Right atrium auricular region (tissue), 2 donors: Measurements from ENCODE around the gene RSF1. TPM values are rescaled to one million over a fixed set of nuclear protein-coding genes. Genes with fewer than 3 reads are reported as not detected.
A peak's percentile ranks its signal among the peaks of the same experiment; 100 is the strongest.
"Not testable (repeated sequence)": the region's sequence is repeated elsewhere in the genome, so short reads cannot be mapped to it uniquely, and the experiment has no call there.

Experiments
- DNase-seq: peaks from one replicate; pipeline ENCODE4 v3.0.0-alpha.2; 2019; ENCODE audit warnings: low spot score
- H3K27ac ChIP-seq, 2 donors: fragments of 200-600 bp; sonication (generic); 1 replicate in 1 of 2; 2 replicates in 1 of 2; pipeline ENCODE4 v1.5.1; 2016 to 2019
- H3K27me3 ChIP-seq, 2 donors: fragments of 200-600 bp; sonication (generic); one replicate each; pipeline versions ENCODE4 v1.5.1 to v1.6.0; 2017 to 2019
- H3K36me3 ChIP-seq: fragments of 200-600 bp; sonication (generic); one replicate; pipeline ENCODE4 v1.5.1; 2016
- H3K4me1 ChIP-seq, 2 donors: fragments of 200-600 bp; sonication (generic); one replicate each; pipeline versions ENCODE4 v1.5.1 to v1.6.0; 2017 to 2019
- H3K4me3 ChIP-seq, 2 donors: fragments of 200-600 bp; sonication (generic); 1 replicate in 1 of 2; 2 replicates in 1 of 2; pipeline ENCODE4 v1.5.1; 2017 to 2019; ENCODE audit warnings: mild to moderate bottlenecking in 1 of 2, moderate library complexity in 1 of 2
- H3K9me3 ChIP-seq, 2 donors: fragments of 200-600 bp; sonication (generic); one replicate each; pipeline ENCODE4 v1.5.1; 2019
- total RNA-seq, 2 donors: library from RNA; depleted of rRNA; stranded (reverse); fragments of >200 nt; gene quantifications; one replicate each; pipeline ENCODE4 v1.1.0, GENCODE V29; 2016
- TF ChIP-seq, protein P1 (sequence below), 2 donors: fragments of 200-600 bp; sonication (generic); IDR thresholded peaks; one replicate each; pipeline ENCODE4 v1.5.1; 2019; ENCODE audit warnings: antibody characterized with exemption in 2 of 2

RSF1 gene, protein sequence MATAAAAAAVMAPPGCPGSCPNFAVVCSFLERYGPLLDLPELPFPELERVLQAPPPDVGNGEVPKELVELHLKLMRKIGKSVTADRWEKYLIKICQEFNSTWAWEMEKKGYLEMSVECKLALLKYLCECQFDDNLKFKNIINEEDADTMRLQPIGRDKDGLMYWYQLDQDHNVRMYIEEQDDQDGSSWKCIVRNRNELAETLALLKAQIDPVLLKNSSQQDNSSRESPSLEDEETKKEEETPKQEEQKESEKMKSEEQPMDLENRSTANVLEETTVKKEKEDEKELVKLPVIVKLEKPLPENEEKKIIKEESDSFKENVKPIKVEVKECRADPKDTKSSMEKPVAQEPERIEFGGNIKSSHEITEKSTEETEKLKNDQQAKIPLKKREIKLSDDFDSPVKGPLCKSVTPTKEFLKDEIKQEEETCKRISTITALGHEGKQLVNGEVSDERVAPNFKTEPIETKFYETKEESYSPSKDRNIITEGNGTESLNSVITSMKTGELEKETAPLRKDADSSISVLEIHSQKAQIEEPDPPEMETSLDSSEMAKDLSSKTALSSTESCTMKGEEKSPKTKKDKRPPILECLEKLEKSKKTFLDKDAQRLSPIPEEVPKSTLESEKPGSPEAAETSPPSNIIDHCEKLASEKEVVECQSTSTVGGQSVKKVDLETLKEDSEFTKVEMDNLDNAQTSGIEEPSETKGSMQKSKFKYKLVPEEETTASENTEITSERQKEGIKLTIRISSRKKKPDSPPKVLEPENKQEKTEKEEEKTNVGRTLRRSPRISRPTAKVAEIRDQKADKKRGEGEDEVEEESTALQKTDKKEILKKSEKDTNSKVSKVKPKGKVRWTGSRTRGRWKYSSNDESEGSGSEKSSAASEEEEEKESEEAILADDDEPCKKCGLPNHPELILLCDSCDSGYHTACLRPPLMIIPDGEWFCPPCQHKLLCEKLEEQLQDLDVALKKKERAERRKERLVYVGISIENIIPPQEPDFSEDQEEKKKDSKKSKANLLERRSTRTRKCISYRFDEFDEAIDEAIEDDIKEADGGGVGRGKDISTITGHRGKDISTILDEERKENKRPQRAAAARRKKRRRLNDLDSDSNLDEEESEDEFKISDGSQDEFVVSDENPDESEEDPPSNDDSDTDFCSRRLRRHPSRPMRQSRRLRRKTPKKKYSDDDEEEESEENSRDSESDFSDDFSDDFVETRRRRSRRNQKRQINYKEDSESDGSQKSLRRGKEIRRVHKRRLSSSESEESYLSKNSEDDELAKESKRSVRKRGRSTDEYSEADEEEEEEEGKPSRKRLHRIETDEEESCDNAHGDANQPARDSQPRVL (N-terminal part only)
- total RNA-seq = 10 to 100 TPM; 37.8 to 49.9 TPM

DNA sequence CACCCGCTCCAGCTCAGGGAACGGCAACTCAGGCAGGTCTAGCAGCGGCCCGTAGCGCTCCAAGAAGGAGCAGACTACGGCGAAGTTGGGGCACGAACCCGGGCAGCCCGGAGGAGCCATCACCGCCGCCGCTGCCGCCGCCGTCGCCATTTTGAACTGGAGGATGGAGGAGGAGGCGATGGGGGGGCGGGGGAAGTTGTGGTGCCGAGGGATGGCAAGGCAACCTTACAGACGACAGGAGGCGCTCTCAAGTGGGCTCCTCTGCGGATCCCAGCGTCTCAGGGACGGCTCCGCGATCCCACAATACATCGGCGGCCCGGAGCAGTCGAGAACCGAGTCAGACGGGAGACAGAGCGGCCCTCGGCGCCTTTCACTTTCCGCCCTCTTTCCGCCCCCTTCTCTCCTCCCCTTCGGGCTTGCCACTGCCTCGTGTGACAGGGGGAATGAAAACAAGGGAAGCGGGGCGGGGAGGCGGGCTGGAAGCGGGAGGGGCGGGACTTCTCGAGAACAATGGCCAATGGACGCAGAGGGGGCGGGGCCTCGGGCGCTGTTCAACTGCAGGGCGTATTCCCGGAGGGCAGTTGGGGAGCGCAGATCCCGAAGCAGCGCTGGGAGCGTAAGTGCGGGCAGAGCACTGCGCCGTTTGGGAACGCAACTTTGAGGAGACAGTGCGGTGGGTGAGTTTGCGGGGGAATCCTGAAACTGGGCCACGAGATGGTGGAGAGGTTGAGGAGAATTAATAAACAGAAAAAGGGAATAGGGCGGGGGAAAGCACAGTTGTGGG is at the start of gene RSF1, which contains the start of gene AAMDC:
Gene RSF1 (minus strand): TSS at position 158 of the 784 bp plus-strand sequence. CDS start 8 bp downstream, at position 150.
Gene AAMDC (plus strand): TSS at position 580 of the 784 bp plus-strand sequence. CDS start 21,353 bp downstream, outside the sequence.
- TF ChIP-seq, protein P1, sequence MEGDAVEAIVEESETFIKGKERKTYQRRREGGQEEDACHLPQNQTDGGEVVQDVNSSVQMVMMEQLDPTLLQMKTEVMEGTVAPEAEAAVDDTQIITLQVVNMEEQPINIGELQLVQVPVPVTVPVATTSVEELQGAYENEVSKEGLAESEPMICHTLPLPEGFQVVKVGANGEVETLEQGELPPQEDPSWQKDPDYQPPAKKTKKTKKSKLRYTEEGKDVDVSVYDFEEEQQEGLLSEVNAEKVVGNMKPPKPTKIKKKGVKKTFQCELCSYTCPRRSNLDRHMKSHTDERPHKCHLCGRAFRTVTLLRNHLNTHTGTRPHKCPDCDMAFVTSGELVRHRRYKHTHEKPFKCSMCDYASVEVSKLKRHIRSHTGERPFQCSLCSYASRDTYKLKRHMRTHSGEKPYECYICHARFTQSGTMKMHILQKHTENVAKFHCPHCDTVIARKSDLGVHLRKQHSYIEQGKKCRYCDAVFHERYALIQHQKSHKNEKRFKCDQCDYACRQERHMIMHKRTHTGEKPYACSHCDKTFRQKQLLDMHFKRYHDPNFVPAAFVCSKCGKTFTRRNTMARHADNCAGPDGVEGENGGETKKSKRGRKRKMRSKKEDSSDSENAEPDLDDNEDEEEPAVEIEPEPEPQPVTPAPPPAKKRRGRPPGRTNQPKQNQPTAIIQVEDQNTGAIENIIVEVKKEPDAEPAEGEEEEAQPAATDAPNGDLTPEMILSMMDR (IDR thresholded peaks at IDR 0.05) = peak; percentile 63 to 78
- DNase-seq = peak; percentile 99

DNA sequence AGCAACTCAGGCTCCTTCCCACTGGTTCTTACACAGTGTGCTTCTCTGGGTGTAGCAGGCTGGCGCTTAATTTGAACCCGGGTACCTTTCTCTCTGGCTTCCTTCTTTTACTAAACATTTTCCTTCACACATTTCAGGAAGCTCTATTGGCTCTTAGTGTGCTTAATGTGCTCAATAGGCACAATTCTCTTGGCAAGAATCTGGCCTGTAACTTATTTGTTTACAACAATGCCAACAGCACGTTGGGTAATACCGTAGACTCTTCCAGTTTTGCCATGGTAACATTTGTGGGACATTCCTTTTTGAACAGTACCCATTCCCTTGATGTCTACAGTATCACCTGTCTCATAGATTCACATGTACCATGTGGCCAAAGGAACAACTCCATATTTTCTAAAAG is 48.2 kb upstream of the RSF1 start:
- Histone ChIP-seq H3K27ac (no peak overlapping the region), H3K9me3 (no peaks in the 10 kb centered on the region), H3K27me3 (no peaks in the 10 kb centered on the region), H3K36me3 (peaks cover 30% of the 10 kb centered on the region), H3K4me1 (peaks cover 0 to 9% of the 10 kb centered on the region in 2 donors), H3K4me3 (no peak overlapping the region)
- TF ChIP-seq, protein P1 (IDR thresholded peaks at IDR 0.05) = no peak
- no peak for DNase-seq

More for the DNA sequence above, at the start of gene RSF1, which contains the start of gene AAMDC:
- Histone ChIP-seq H3K36me3 (no peaks in the 10 kb centered on the region), H3K4me1 (peaks cover 0 to 48% of the 10 kb centered on the region in 2 donors), H3K27ac (peak within 1 kb of the TSS; percentile 90 to 99), H3K4me3 (peak within 1 kb of the TSS; percentile 70 to 100), H3K9me3 (no peaks in the 10 kb centered on the region), H3K27me3 (no peaks in the 10 kb centered on the region)

DNA sequence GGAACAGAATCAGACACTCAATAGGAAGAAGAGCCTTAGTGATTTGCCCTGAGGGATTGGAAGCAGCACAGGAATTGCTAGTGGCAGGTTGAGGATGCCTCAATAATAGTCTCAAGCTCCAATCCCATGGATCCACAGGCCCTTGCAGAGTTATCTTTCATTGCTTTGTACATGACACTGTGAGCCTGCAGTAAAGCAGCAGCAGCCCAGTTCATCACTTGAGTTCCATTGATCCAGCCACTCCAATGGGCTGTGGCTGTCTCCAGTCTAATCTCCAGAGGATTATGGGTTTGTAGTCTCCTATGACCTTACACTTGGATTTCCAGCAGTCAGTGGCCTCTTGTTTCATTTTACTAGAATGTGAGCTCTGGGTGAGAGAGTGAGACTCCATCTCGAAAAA is 45.8 kb upstream of the RSF1 start:
- no peaks in the 10 kb centered on the region for H3K9me3 ChIP-seq
- H3K36me3 ChIP-seq = peaks cover 25% of the 10 kb centered on the region
- H3K27ac ChIP-seq = no peak overlapping the region
- DNase-seq = no peak
- no peak overlapping the region for H3K4me3 ChIP-seq
- peaks cover 0 to 9% of the 10 kb centered on the region in 2 donors for H3K4me1 ChIP-seq
- H3K27me3 ChIP-seq = no peaks in the 10 kb centered on the region
- TF ChIP-seq, protein P1 (IDR thresholded peaks at IDR 0.05) = no peak

DNA sequence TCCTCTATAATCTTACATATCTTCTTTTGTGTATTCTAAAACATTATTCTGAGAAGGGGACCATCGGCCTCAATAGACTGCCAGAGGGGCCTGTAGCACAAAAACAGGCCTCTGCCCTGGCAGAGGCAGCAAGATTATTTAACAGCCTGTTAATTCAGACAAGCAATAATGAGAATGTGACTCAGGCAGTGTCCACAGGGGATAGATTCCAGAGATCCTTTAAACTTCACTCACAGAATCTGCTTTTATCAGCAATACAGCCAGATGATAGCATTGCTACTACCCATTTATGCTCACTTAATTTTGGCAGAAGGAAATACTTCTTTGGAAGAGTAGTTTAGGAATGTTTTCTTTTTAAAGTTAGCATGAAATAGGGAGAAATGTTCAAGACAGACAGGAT is 45.3 kb upstream of the RSF1 start:
- Histone ChIP-seq H3K4me1 (peaks cover 0 to 9% of the 10 kb centered on the region in 2 donors), H3K4me3 (no peak overlapping the region), H3K27ac (peak overlapping the region in 1 of 2 donors; percentile 21), H3K36me3 (peaks cover 22% of the 10 kb centered on the region), H3K9me3 (no peaks in the 10 kb centered on the region), H3K27me3 (no peaks in the 10 kb centered on the region)
- TF ChIP-seq, protein P1 (IDR thresholded peaks at IDR 0.05) = no peak
- DNase-seq = no peak

DNA sequence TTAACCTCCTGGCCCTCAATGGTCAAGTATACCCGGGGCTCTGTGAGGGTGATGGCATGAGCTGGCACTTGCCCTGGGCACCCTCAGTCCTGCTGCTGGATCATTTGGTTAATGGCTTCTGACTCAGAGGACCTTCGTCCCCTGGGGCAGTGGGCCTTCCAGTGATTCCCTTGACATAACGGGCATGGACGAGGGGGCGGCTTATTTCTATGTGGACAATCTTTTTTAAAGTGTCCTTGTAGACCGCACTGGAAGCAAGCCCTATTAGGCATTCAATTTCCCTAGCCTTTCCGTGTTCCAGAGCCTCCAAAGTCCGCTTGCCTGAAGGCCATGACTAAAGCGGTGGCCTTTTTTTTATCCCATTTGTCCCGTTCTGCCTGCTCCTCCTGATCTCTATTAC is 40.9 kb upstream of the RSF1 start:
- not testable (repeated sequence) for H3K27ac ChIP-seq, DNase-seq, H3K4me1 ChIP-seq, H3K9me3 ChIP-seq, H3K4me3 ChIP-seq, H3K27me3 ChIP-seq
- peaks cover 14% of the 10 kb centered on the region for H3K36me3 ChIP-seq

DNA sequence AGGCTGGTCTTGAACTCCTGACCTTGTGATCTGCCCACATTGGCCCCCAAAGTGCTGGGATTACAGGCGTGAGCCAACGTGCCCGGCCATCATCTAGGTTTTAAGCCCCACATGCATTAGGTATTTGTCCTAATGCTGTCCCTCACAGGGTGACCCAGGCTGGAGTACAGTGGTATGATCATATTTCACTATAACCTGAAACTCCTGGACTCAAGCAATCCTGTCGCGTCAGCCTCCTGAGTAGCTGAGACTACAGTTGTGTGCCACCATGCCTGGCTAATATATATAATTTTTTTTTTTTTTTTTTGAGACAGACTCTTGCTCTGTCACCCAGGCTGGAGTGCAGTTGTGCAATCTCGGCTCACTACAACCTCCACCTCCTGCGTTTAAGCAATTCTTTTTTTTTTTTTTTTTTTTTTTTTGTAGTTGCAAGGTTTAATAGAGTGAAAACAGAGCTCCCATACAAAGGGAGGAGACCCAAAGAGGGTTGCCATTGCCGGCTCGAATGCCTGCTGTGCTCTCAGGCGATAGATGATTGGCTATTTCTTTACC is 37.5 kb upstream of the RSF1 start:
- H3K27ac ChIP-seq, H3K27me3 ChIP-seq, H3K4me1 ChIP-seq, DNase-seq, H3K4me3 ChIP-seq, H3K9me3 ChIP-seq: not testable (repeated sequence)
- peaks cover 36% of the 10 kb centered on the region for H3K36me3 ChIP-seq
